ENCODE data around the gene TBC1D16.

Gene TBC1D16

GRCh38 chr17:80024206-80024972 is 11.3 kb downstream of the TBC1D16 start:
- DNase-seq: no peak

GRCh38 chr17:80023481-80024205 is 12.0 kb downstream of the TBC1D16 start:
- no peak for DNase-seq

GRCh38 chr17:80021600-80021999 is 14.1 kb downstream of the TBC1D16 start:
- DNase-seq: no peak

- no peak for DNase-seq
Measured at GRCh38 chr17:80018917-80019651, 16.6 kb downstream of the TBC1D16 start.

GRCh38 chr17:80017226-80018010 is 18.3 kb downstream of the TBC1D16 start:
- no peak for DNase-seq

- no peak for DNase-seq
Measured at GRCh38 chr17:80012765-80013741, 22.6 kb downstream of the TBC1D16 start.

GRCh38 chr17:80011989-80012555 is 23.6 kb downstream of the TBC1D16 start:
- DNase-seq: no peak

GRCh38 chr17:80010283-80010858 is 25.3 kb downstream of the TBC1D16 start:
- no peak for DNase-seq

GRCh38 chr17:80009391-80010282 is 26.0 kb downstream of the TBC1D16 start:
- no peak for DNase-seq

GRCh38 chr17:80008848-80009247 is 26.8 kb downstream of the TBC1D16 start:
- no peak for DNase-seq

GRCh38 chr17:80008383-80008840 is 27.3 kb downstream of the TBC1D16 start:
- DNase-seq: peak; percentile 61

GRCh38 chr17:80007939-80008338 is 27.7 kb downstream of the TBC1D16 start:
- DNase-seq: no peak

GRCh38 chr17:80006811-80007752 is 28.6 kb downstream of the TBC1D16 start:
- DNase-seq: no peak

GRCh38 chr17:80006339-80006720 is 29.3 kb downstream of the TBC1D16 start:
- no peak for DNase-seq

- DNase-seq: no peak
Measured at GRCh38 chr17:80005360-80006338, 30.0 kb downstream of the TBC1D16 start.

GRCh38 chr17:80003969-80004368 is 31.7 kb downstream of the TBC1D16 start:
- no peak for DNase-seq

Measured in T1000 (cell line).